HuH-7 (cell line): ENCODE data around the gene RAB27A.

Source experiments
- DNase-seq: peaks from one replicate; pipeline ENCODE4 v3.0.0; 2011; ENCODE audit warnings: low spot score

Gene RAB27A

DNA sequence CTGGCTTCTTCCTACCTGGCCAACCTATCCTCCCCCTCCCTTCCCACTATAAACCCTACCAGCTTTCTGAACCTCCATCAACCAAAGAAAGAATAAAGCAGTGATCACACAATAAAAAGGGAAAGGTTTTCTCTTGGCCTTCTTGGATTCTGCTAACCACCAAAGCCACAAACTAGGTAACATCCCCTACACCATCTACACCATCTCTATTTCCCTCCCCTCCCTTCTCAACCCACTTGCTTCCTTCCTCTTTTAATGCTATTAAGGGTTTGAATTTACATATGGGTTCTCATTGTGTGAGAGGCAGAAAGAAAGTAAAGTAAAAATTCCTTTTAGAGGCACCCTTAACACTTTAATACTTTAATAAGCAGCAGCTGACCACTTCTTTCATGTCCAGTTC is 67.0 kb downstream of the RAB27A start:
- no peak for DNase-seq

GRCh38 chr15:55221090-55222011 is 68.3 kb downstream of the RAB27A start:
- peak; percentile 66 for DNase-seq

GRCh38 chr15:55220606-55221005 is 69.0 kb downstream of the RAB27A start:
- DNase-seq, result no peak

DNA sequence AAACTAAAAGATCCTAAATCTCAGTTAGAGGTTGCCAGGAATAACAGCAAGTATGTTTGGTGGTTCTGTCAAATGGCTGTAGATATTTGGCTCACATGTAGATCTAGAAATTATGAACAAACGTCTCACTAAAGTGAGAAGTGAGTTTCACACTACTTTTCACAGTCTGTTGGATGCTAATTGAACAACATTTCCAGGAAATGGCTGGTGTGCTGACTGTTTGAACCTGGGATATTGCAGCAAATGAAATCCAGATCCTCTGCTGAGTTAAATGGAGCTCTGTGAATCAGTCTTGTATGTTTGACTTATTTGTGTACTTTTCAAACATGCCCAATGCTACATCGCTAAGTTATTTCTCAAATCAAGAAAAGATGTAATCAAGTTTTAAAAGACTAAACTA is 71.6 kb downstream of the RAB27A start:
- no peak for DNase-seq

DNA sequence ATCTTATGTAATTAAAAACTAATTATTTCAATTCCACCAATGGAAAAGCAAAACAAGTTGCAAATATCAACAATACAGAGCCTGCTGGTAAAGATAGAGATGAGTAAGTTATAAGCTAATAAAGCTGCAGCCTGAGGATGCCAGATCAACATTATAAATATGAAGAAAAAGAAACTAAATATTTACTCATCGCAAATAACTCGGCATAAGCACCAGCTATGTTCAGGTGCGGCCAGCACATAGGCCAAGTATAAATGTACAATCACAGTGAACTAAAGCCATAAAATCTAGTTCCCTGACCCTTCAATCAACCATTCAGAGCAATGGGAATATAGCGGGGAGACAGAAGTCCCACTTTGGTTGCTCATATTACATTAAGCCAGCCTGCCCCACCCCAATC is 85.1 kb downstream of the RAB27A start:
- no peak for DNase-seq

GRCh38 chr15:55202206-55202605 is 87.4 kb downstream of the RAB27A start:
- DNase-seq, result no peak

- no peak for DNase-seq
These were observed 90.9 kb downstream of the RAB27A start for GRCh38 chr15:55198706-55199105.

DNA sequence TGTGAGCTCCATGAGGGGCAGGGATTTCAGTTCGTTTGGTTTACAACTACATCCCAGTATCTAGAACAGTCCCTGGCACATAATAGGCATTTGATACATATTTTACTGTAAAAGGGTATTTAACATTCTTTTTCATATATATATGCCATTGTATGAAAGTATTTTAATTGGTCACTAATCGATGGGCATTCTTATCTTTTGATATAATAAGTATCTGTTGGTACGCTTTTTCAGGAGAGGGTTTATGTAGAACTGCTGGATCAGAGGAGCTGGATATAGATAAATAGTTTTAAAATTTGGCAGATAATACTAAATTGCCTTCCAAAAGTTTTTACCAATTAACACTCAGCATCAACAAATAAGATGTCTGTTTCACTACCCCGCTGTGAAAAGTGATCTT is 91.9 kb downstream of the RAB27A start:
- DNase-seq, result no peak

DNA sequence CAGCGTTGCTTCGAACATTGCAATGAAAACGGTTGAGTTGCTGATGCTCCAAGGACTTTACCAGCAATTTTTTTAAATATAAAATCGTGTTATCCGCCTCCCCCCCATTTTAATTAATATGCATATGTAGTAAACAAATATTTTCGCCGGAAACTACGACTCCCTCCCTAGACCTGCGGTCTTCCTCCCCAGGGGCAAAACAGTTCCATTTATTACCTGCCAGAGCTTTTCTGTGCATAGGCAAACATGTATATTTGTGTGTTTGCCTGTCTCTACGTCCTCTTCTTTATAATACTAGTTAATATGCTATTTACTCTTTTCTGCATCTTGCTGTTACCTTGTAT is 92.3 kb downstream of the RAB27A start:
- DNase-seq, result no peak

DNA sequence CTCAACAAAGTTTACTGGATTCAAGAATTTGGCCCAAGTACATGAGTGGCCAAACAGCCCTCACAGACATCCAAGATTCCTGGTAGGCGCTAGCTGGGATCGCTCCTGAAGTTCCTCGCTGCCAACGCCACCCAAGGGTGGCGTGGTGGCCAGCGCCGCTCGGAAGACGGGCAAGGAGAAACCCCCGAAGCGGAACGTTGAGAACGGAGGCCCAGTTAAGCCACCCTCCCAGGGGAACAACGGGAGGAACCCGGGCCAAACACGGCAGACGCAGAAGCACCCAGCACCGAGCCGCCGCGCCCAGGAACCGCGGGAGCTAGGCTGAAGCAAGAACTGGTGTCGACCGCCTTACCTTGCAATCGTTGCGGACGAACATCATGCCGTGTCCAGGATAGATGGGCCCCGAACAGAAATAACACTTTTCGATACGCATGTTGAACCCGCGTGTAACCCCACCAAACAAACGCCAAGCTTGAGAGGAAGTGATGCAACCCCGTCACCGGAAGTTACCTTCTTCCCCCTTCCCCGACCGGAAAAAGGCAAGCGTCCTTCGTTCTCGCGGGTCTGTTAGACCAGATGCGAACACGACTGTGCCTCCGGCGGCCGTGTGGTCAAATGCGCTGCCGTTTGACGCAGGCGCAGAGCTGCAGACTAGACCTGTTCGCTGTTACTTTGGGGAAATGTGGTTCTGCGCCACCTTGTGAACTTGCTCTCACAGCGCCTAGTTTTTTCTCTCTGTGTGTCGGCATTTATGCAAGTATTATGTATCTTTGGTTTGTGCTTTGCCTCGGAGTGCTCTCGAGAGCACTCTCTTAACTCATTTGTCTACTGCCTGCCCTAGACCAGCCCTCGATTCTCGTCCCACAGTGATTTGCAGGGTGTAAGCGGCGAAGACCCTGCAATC is 92.9 kb downstream of the RAB27A start, which contains the start of gene RSL24D1:
TSS of gene RSL24D1 (minus strand) at position 484 of the 904 bp plus-strand sequence. CDS start at position 433, 51 bp downstream.
- DNase-seq, result peak; percentile 76

DNA sequence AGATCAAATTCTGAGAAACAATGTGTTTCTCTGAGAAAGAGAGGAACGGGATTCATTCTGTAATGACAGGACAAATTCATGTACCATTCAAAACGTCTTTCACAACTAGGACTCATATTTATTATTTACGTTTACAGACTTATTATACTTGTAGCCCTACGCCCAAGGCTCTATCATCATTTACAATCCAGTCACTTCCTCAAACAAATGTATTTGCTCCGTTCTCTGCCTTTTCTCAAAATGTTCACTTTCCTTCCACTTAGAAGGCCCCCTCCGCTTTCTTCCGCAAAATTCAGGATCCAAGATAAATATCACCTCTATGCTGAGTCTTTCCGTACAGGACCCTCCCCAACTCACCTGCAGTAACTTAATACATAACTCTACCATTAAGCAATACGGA is 93.6 kb downstream of the RAB27A start:
- no peak for DNase-seq

DNA sequence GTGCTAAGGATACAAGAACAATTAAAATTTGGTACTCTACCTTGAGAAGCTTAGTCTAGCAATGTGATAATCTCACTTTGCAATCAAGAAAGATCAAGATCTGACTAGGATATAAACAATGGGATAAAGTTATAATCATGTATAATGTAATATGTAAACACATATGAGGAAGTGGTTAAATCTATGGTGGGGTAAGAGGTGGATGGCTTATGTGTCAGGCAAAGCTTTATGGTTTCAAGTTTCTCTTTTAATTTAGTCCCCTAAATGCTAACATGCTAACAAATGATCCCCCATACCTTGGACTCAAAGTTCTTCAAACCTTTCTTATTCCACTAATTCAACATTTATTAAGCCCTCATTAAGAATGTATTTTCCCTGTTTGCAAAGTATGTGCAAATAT is 95.4 kb downstream of the RAB27A start:
- no peak for DNase-seq

GRCh38 chr15:55186331-55186730 is 103.3 kb downstream of the RAB27A start:
- no peak for DNase-seq

DNA sequence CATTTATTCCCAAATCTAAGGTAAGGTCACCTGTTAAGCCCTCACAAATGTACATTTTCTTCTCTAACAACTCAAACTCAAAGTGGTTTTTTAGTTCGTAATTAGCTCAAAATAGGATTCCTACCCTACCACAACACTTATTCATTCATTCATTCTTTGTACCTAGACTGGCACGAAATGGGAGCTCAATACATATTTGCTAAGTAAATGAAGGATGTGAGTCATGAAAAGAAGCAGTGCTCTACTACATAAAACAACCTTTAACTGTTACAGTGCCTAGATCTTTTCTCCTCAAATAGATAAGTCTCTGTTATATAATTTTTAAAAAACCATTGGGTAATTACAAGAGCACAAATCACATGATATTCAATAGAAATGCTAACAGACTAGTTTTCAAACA is 105.9 kb downstream of the RAB27A start:
- no peak for DNase-seq

GRCh38 chr15:55179141-55179540 is 110.5 kb downstream of the RAB27A start:
- DNase-seq, result no peak

DNA sequence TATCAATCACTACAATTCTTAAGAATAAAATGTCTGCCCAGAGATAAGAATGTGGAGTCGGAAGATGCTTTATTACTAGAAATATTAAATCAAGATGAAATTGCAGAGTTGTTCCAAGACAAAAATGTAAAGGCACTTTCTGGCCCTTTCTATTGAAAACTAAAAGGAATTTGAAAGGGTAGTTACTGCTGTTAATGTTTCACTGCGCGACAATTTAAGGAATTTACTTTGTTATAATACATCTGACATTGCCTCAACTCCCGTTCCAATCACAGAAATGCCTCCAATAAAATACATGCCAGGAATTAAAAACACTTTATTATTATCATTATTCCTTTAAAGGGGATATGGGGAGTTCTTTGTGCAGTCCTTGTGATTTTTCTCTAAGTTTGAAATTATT is 119.3 kb downstream of the RAB27A start:
- no peak for DNase-seq

- peak; percentile 55 for DNase-seq
These were observed 121.2 kb downstream of the RAB27A start for GRCh38 chr15:55168350-55168974.

GRCh38 chr15:55164284-55164683 is 125.3 kb downstream of the RAB27A start:
- DNase-seq, result no peak
